Measurements from ENCODE around the gene DCD.

The DCD gene

GRCh38 chr12:54628186-54628846 is 19.8 kb downstream of the DCD start:
- Histone ChIP-seq H3K4me2 (ENCODE audit: low read length) (no peak overlapping the region), H3K4me1 (ENCODE audit: insufficient read depth, low read length, severe bottlenecking) (no peaks in the 10 kb centered on the region), H3K36me3 (ENCODE audit: insufficient read depth, low read length) (no peaks in the 10 kb centered on the region), H4K20me1 (ENCODE audit: insufficient read depth, low read length) (no peaks in the 10 kb centered on the region), H3K9me3 (ENCODE audit: low read length) (0 out of 2 replicates have a peak, but pooled peaks cover 5% of the 10 kb centered on the region), H2AFZ (ENCODE audit: low read length) (no peak overlapping the region), H3K27me3 (ENCODE audit: insufficient read depth, low read length) (no peaks in the 10 kb centered on the region), H3K9ac (ENCODE audit: low read length) (no peak overlapping the region), H3F3A (ENCODE audit: insufficient read depth, low read length) (no peaks in the 10 kb centered on the region), H3K9me2 (ENCODE audit: low read depth, low read length) (no peaks in the 10 kb centered on the region), H3K27ac (ENCODE audit: low read depth, low read length, poor library complexity, severe bottlenecking) (no peak overlapping the region), H3K4me3 (ENCODE audit: low read depth, low read length, poor library complexity, severe bottlenecking) (no peak overlapping the region), H3K79me2 (ENCODE audit: insufficient read depth, low read length) (no peaks in the 10 kb centered on the region)
- TF ChIP-seq EZH2 (IDR thresholded peaks at IDR 0.05; ENCODE audit: borderline replicate concordance, low read length) (no peak), CTCF (IDR thresholded peaks at IDR 0.05; ENCODE audit: low read length) (no peak)

GRCh38 chr12:54627304-54627703 is 20.9 kb downstream of the DCD start:
- Histone ChIP-seq H3K4me2 (ENCODE audit: low read length) (no peak overlapping the region), H3K79me2 (ENCODE audit: insufficient read depth, low read length) (no peaks in the 10 kb centered on the region), H3F3A (ENCODE audit: insufficient read depth, low read length) (no peaks in the 10 kb centered on the region), H3K4me3 (ENCODE audit: low read depth, low read length, poor library complexity, severe bottlenecking) (no peak overlapping the region), H2AFZ (ENCODE audit: low read length) (no peak overlapping the region), H3K9me2 (ENCODE audit: low read depth, low read length) (no peaks in the 10 kb centered on the region), H3K9me3 (ENCODE audit: low read length) (0 out of 2 replicates have a peak, but pooled peaks cover 5% of the 10 kb centered on the region), H3K27ac (ENCODE audit: low read depth, low read length, poor library complexity, severe bottlenecking) (no peak overlapping the region), H3K27me3 (ENCODE audit: insufficient read depth, low read length) (no peaks in the 10 kb centered on the region), H4K20me1 (ENCODE audit: insufficient read depth, low read length) (no peaks in the 10 kb centered on the region), H3K4me1 (ENCODE audit: insufficient read depth, low read length, severe bottlenecking) (no peaks in the 10 kb centered on the region), H3K9ac (ENCODE audit: low read length) (no peak overlapping the region), H3K36me3 (ENCODE audit: insufficient read depth, low read length) (no peaks in the 10 kb centered on the region)
- TF ChIP-seq EZH2 (IDR thresholded peaks at IDR 0.05; ENCODE audit: borderline replicate concordance, low read length): no peak
- no peak for TF ChIP-seq CTCF (IDR thresholded peaks at IDR 0.05; ENCODE audit: low read length)

- no peaks in the 10 kb centered on the region for H3F3A ChIP-seq (ENCODE audit: insufficient read depth, low read length)
- H3K4me3 ChIP-seq (ENCODE audit: low read depth, low read length, poor library complexity, severe bottlenecking): no peak overlapping the region
- no peak overlapping the region for H3K27ac ChIP-seq (ENCODE audit: low read depth, low read length, poor library complexity, severe bottlenecking)
- 0 out of 2 replicates have a peak, but pooled peaks cover 5% of the 10 kb centered on the region for H3K9me3 ChIP-seq (ENCODE audit: low read length)
- H4K20me1 ChIP-seq (ENCODE audit: insufficient read depth, low read length): no peaks in the 10 kb centered on the region
- TF ChIP-seq CTCF (IDR thresholded peaks at IDR 0.05; ENCODE audit: low read length) (no peak), EZH2 (IDR thresholded peaks at IDR 0.05; ENCODE audit: borderline replicate concordance, low read length) (no peak)
- no peaks in the 10 kb centered on the region for H3K79me2 ChIP-seq (ENCODE audit: insufficient read depth, low read length)
- no peaks in the 10 kb centered on the region for H3K4me1 ChIP-seq (ENCODE audit: insufficient read depth, low read length, severe bottlenecking)
- H3K9ac ChIP-seq (ENCODE audit: low read length): no peak overlapping the region
- H3K36me3 ChIP-seq (ENCODE audit: insufficient read depth, low read length): no peaks in the 10 kb centered on the region
- H3K9me2 ChIP-seq (ENCODE audit: low read depth, low read length): no peaks in the 10 kb centered on the region
- no peak overlapping the region for H3K4me2 ChIP-seq (ENCODE audit: low read length)
- no peak overlapping the region for H2AFZ ChIP-seq (ENCODE audit: low read length)
- H3K27me3 ChIP-seq (ENCODE audit: insufficient read depth, low read length): no peaks in the 10 kb centered on the region
These were observed 22.6 kb downstream of the DCD start for GRCh38 chr12:54625598-54625997.

Measured in OCI-LY1 (cell line).